Left ventricle myocardium superior (tissue), 1 donor: ENCODE results near the gene PRKN. TPM values are rescaled to one million over a fixed set of nuclear protein-coding genes. Genes with fewer than 3 reads are reported as not detected.
"Not testable (repeated sequence)": the region's sequence is repeated elsewhere in the genome, so short reads cannot be mapped to it uniquely, and the experiment has no call there.

ENCODE experiments used
- ATAC-seq: fragments of 200-7000 bp; cut with Tn5 transposase; one replicate; pipeline ENCODE4 v1.9.1; 2020; ENCODE audit warnings: mild to moderate bottlenecking, moderate library complexity
- DNase-seq: peaks from one replicate; pipeline ENCODE4 v3.0.0-alpha.2; 2020
- intact Hi-C: fragments of 100-400 bp; cut with micrococcal nuclease; formaldehyde crosslinking; loops from one replicate; pipeline ENCODE4 v1.11.0; 2022
- total RNA-seq: library from RNA; stranded (reverse); fragmentation: NEBNext Ultra II Directional; extraction: Animal tissue kit (Norgen Biotek cat#: 25700); gene quantifications from one replicate; pipeline ENCODE4 v1.2.1, GENCODE V29; 2021
- donor health status: DM: no; HTN: yes; CAD: no; lungs with severe emphysema.

Gene PRKN
- total RNA-seq, 1 donor from 2014 or later: 23.1 TPM

GRCh38 chr6:162683135-162683534, 44.4 kb downstream of the PRKN start:
- ATAC-seq: peak; percentile 62
- DNase-seq: no peak
- intact Hi-C loops: no loop called here

GRCh38 chr6:162681447-162681846, 46.1 kb downstream of the PRKN start:
- intact Hi-C loops: no loop called here
- ATAC-seq (no peak), DNase-seq (no peak)

DNA sequence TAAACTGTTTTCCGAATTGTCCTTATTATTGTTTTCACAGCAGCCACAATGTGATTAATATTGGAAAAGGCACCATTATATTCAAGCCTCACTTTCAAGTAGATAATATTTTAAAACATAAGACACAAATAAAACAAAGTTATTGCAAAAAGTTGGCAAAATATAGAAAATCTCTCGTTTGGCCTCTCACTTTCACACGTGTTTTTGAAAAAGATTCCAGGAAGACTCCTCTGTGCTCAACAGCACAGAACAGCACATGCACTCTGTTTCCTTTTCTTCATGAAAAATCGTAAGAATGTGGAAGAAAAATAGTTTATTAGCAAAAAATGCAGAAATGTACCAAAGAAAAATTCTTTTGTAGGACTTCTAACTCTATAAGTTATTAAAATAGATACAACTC, 46.7 kb downstream of the PRKN start:
- no peak for ATAC-seq
- intact Hi-C loops: no loop called here
- DNase-seq: no peak

GRCh38 chr6:162680367-162680766, 47.2 kb downstream of the PRKN start:
- intact Hi-C loops: no loop called here
- DNase-seq (no peak), ATAC-seq (no peak)

DNA sequence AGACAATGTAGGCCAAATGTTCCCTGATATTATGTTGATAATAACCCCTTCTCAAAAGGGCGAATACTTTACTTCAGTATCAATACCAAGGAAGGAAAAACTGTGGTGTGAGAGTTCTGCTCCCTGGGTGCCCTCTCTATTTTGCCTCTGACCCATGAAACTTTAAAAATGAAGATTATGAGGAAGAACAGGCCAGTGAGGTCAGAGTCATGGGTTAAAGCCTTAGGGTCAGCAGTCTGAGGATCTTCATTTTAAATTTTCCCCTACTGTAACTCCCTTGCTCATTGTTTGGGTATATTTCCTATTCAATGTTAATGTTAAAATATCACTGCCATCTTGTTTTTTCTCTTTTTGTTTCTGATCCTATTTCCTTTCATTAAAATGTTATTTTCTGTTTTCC, 47.9 kb downstream of the PRKN start:
- DNase-seq (no peak), ATAC-seq (no peak)
- intact Hi-C loops: no loop called here

- DNase-seq, intact Hi-C loops: not testable (repeated sequence)
Measured at GRCh38 chr6:162678896-162679295, 48.7 kb downstream of the PRKN start.

DNA sequence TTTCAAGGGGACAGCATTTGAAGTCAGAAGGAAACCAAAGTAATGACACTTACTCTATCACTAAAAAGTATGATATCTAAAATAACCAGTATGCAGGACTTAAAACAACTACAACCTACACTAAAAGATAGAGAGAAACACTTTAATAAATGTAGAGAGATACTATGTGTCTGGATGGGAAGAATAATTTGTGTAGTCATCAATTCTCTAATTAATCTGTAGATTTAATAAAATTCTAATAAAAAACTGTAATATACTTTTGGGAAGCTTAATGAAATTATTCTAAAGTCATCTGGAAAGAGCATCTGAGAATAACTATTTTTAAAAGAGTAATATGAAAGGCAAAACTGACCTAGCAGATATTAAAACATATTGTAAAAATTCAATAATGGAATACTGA, 52.1 kb downstream of the PRKN start:
- intact Hi-C loops: no loop called here
- ATAC-seq: no peak

More at GRCh38 chr6:162678896-162679295, 48.7 kb downstream of the PRKN start:
- ATAC-seq: not testable (repeated sequence)

GRCh38 chr6:162674452-162674851, 53.1 kb downstream of the PRKN start:
- ATAC-seq: no peak
- DNase-seq: no peak
- intact Hi-C loops: no loop called here

More for the DNA sequence above, 52.1 kb downstream of the PRKN start:
- no peak for DNase-seq

DNA sequence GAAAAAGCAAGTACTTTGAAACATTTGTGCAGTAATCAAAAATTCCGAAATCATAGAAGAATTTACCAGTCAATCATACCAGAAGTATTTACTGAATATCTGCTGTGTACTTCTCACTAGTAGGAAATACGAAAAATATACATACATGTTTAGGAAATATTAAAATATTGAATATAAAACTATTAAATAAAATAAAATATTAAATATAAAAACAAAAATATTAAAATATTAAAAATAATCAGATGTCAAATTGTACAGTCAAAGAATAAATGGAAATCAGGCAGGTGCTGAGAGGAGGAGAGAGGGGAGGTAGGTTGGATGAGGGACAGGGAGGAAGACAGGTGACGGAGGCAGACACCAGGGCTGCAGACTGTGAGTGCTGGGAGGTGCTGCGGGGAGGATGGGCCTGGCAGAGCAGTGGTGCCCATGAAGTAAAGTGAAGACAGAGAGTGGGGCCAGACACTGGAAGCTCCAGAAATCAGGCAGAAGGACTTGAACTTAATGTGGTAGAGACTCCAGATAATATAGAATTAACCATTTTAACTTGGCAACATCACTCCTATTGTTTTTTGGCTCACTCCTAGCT, 55.9 kb downstream of the PRKN start:
- intact Hi-C loops: no loop called here
- peak; percentile 80 for ATAC-seq
- peak; percentile 70 for DNase-seq

GRCh38 chr6:162670345-162670744, 57.2 kb downstream of the PRKN start:
- intact Hi-C loops: no loop called here
- ATAC-seq (peak; percentile 87), DNase-seq (no peak)

DNA sequence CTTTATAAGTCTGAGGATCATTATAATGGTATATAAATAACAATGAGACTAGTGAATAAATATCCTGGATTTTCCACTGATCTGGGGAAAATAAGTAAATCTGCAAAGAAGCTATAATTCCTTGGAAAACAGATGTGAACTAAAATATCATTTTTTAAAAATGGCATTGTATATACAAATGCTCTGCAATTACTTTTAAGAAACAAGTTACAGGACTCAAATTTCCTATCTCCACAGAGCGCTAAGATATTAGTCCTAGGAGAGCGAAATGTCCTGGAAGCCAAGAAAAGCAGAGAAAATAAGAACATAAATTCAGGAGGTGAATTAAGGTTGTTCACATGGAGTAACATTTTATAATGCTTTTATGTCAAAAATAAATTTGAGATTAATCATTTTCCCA, 61.3 kb downstream of the PRKN start:
- ATAC-seq: no peak
- DNase-seq: no peak
- intact Hi-C loops: no loop called here

DNA sequence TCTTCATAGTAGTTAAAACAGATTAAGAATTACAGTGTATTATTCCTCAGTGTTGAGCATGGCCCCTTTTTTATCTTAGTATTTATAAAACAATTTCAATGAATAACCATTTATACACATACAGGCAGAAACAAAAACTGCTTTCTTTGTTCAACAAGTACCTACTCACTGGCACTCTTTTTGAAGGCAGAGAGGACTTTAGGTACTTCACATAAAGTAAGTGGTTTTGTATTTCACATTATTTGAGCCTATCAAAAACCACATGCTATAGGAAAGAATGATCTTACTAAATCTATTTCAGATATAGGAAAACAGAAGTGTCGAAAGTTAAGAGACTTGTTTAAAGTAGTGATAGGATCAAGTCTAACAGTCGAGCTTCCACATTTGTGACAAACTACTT, 73.8 kb downstream of the PRKN start:
- no peak for ATAC-seq
- intact Hi-C loops: no loop called here

DNA sequence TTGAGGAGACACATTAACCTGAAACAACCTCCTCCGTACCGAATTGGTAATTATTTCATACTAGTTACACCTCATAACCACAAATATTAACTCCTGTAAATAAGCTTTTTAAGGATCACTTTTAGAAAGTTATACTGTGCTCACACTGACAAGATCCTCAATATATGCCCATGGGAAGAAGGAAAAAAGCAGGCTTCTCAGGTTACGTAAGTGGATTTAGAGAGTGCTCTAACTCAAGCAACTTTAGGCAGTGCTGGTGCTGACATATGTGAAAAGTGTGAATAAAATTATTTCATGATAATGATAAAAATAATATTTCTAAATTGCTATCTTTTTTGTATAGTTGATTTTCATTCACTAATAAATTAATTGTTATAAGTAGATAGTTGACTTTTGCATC, 76.1 kb downstream of the PRKN start:
- DNase-seq: no peak
- intact Hi-C loops: no loop called here
- no peak for ATAC-seq

More for the DNA sequence above, 73.8 kb downstream of the PRKN start:
- DNase-seq: no peak

- ATAC-seq: no peak
- no peak for DNase-seq
- intact Hi-C loops: no loop called here
Measured at GRCh38 chr6:162649271-162649670, 78.3 kb downstream of the PRKN start.

GRCh38 chr6:162644153-162644552, 83.4 kb downstream of the PRKN start:
- intact Hi-C loops: no loop called here
- DNase-seq (no peak), ATAC-seq (peak; percentile 34)

GRCh38 chr6:162640756-162641155, 86.8 kb downstream of the PRKN start:
- ATAC-seq (peak; percentile 45), DNase-seq (no peak)
- intact Hi-C loops: no loop called here

DNA sequence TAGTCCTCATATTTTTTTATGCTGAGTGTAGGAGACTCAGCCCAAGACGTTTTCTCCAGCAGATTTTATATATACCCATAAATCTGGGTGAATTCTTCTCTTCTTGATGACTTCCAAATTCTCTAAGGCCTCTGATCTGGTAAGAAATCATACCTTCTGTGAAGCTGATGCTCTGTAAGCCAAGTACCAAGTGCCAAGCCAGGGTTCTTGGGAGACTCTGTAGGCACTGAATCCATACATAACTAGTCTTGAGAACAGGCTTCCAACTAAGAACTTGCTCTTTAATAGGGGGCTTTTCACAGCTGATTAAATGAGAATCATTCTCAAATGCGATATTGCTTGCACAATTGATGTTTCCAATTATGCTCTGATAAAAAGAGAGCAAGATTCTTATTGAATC, 87.6 kb downstream of the PRKN start:
- intact Hi-C loops: no loop called here
- no peak for DNase-seq
- ATAC-seq: no peak

DNA sequence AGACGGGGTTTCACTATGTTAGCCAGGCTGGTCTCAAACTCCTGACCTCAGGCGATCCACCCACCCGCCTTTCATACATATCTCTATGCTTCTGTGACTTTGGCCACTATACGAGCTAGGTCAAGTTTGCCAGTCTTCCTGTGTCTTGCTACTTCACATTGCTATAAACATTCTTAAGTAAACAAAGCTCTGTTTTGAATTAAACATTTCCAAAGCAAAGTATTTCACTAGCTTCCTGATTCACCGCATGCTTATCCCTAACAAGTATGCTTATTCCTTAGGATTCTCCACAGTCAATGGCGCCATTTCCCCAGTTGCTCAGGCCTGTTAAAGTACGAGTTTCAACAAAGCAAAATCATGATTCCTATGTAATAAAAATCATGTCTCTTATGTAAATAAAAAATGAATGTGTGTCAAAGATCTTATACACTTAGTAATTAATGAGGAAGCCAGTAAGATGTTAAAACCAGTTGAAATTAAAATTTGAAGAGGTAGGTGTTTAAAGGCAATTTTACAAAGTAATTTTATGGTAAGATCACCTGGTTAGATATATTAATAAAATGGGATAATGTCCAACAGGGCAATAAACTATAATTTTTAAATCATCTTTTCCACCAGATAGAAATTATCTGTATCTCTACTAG, 88.5 kb downstream of the PRKN start:
- ATAC-seq: no peak
- intact Hi-C loops: no loop called here
- DNase-seq: no peak

GRCh38 chr6:162637317-162637716, 90.2 kb downstream of the PRKN start:
- intact Hi-C loops: no loop called here

DNA sequence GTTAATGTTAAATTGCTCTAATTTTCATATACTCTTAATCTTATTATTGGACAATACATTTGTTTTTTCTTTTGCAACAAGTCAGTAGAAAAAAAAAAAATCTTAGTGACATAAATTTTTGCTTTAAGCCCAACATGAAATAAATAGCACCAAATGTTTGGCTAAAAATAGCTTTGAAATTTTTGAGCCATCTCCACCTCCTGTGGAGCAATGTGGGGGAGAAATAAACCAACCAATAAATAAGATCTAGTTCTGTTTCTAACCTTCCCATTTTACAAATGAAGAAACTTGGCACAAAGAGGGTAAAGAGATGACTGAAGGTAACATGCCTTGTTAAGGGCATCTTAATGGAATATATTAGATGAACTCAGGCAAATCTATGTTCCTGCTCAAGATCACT, 91.4 kb downstream of the PRKN start:
- intact Hi-C loops: no loop called here
- ATAC-seq (no peak), DNase-seq (no peak)

More at GRCh38 chr6:162637317-162637716, 90.2 kb downstream of the PRKN start:
- no peak for DNase-seq
- ATAC-seq: no peak

DNA sequence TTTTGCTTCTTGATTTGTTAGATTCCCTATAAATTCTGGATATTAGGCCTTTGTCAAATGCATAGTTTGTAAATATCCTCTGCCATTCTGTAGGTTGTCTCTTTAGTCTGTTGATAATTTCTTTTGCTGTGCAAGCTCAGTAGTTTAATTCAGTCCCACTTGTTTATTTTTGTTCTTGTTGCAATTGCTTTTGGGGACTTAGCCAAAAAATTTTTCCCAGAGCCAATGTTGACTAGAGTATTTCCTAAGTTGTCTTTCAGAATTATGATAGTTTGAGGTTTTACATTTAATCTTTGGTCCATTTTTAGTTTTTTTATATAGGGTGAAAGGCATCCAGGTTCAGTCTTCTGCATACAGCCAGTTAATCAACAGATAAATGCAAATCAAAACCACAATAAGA, 96.0 kb downstream of the PRKN start:
- DNase-seq: no peak
- ATAC-seq: no peak
- intact Hi-C loops: no loop called here
